HL-60 (cell line): ENCODE data around the gene ZBTB43.

Experiments used
- DNase-seq, 2 experiments: peaks; one replicate each; pipeline ENCODE4 v3.0.0-alpha.2; 2010 to 2020; ENCODE audit warnings: low read depth in 1 of 2, low spot score in 1 of 2
- H3K27ac ChIP-seq: fragments of 250-450 bp; sonication (Bioruptor Pico); replicated peaks from 2 replicates; pipeline ENCODE4 v1.5.1; 2020; ENCODE audit warnings: mild to moderate bottlenecking, moderate library complexity
- H3K27me3 ChIP-seq: fragments of 250-450 bp; sonication (Bioruptor Pico); 2 replicates; pipeline ENCODE4 v1.5.1; 2021; ENCODE audit warnings: mild to moderate bottlenecking, moderate library complexity; ENCODE audit not compliant: insufficient read depth, poor library complexity, severe bottlenecking
- H3K4me3 ChIP-seq: replicated peaks from 2 replicates; pipeline ENCODE4 v1.5.1; 2011; ENCODE audit warnings: mild to moderate bottlenecking, control low read depth, low read length; ENCODE audit not compliant: insufficient read depth
- GABPA ChIP-seq: IDR thresholded peaks from 2 replicates; pipeline ENCODE4 v1.6.1; 2012; ENCODE audit warnings: low read depth
- POLR2AphosphoS5 ChIP-seq: IDR thresholded peaks from 2 replicates; pipeline ENCODE4 v1.6.1; 2012; ENCODE audit warnings: low read depth
- SPI1 ChIP-seq: IDR thresholded peaks from 2 replicates; pipeline ENCODE4 v1.6.1; 2012; ENCODE audit warnings: low read depth, mild to moderate bottlenecking, borderline replicate concordance
- TF ChIP-seq, protein P1 (sequence below): IDR thresholded peaks from 2 replicates; pipeline ENCODE4 v1.6.1; 2012; ENCODE audit warnings: low read depth; ENCODE audit not compliant: insufficient replicate concordance
- TF ChIP-seq, protein P2 (sequence below): IDR thresholded peaks from one replicate; pipeline ENCODE4 v1.5.1; 2011; ENCODE audit warnings: low read length, control low read depth, inconsistent platforms; ENCODE audit not compliant: insufficient read depth

The ZBTB43 gene

GRCh38 chr9:126763130-126763764 is 41.6 kb upstream of the ZBTB43 start:
- TF ChIP-seq GABPA (no peak), SPI1 (no peak), POLR2AphosphoS5 (no peak)
- TF ChIP-seq, protein P1, sequence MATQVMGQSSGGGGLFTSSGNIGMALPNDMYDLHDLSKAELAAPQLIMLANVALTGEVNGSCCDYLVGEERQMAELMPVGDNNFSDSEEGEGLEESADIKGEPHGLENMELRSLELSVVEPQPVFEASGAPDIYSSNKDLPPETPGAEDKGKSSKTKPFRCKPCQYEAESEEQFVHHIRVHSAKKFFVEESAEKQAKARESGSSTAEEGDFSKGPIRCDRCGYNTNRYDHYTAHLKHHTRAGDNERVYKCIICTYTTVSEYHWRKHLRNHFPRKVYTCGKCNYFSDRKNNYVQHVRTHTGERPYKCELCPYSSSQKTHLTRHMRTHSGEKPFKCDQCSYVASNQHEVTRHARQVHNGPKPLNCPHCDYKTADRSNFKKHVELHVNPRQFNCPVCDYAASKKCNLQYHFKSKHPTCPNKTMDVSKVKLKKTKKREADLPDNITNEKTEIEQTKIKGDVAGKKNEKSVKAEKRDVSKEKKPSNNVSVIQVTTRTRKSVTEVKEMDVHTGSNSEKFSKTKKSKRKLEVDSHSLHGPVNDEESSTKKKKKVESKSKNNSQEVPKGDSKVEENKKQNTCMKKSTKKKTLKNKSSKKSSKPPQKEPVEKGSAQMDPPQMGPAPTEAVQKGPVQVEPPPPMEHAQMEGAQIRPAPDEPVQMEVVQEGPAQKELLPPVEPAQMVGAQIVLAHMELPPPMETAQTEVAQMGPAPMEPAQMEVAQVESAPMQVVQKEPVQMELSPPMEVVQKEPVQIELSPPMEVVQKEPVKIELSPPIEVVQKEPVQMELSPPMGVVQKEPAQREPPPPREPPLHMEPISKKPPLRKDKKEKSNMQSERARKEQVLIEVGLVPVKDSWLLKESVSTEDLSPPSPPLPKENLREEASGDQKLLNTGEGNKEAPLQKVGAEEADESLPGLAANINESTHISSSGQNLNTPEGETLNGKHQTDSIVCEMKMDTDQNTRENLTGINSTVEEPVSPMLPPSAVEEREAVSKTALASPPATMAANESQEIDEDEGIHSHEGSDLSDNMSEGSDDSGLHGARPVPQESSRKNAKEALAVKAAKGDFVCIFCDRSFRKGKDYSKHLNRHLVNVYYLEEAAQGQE: no peak
- TF ChIP-seq, protein P2, sequence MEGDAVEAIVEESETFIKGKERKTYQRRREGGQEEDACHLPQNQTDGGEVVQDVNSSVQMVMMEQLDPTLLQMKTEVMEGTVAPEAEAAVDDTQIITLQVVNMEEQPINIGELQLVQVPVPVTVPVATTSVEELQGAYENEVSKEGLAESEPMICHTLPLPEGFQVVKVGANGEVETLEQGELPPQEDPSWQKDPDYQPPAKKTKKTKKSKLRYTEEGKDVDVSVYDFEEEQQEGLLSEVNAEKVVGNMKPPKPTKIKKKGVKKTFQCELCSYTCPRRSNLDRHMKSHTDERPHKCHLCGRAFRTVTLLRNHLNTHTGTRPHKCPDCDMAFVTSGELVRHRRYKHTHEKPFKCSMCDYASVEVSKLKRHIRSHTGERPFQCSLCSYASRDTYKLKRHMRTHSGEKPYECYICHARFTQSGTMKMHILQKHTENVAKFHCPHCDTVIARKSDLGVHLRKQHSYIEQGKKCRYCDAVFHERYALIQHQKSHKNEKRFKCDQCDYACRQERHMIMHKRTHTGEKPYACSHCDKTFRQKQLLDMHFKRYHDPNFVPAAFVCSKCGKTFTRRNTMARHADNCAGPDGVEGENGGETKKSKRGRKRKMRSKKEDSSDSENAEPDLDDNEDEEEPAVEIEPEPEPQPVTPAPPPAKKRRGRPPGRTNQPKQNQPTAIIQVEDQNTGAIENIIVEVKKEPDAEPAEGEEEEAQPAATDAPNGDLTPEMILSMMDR: no peak
- no peak for DNase-seq
- no peak overlapping the region for H3K4me3 ChIP-seq
- no peaks in the 10 kb centered on the region for H3K27me3 ChIP-seq
- H3K27ac ChIP-seq: no peak overlapping the region

DNA sequence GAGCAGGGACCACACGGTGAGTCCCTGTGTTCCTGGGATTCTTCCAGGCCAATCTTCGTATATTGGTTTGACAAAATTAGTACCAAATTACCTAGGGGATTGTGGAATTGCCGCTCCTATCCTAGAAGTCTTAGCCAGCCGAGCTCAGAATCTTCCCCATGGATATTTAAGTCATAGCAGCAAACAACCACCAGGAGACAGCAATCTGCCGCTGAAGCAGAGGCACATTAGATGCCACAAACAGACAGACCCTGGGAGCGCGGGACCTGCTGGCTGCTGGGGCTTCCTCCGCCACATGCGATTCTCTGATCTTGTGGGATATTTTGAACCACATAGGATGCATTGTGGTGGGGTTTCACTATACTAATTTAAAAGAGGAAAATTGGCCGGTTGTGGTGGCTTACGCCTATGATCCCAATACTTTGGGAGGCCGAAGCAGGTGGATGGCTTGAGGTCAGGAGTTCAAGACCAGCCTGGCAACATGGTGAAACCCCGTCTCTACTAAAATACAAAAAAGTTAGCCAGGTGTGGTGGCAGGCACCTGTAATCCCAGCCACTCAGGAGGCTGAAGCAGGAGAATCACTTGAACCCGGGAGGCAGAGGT is 31.7 kb upstream of the ZBTB43 start:
- Histone ChIP-seq H3K27ac (no peak overlapping the region), H3K27me3 (peaks cover 2% of the 10 kb centered on the region), H3K4me3 (no peak overlapping the region)
- DNase-seq: peak in 1 of 2 experiments; percentile 20
- TF ChIP-seq, protein P2: no peak

GRCh38 chr9:126775926-126776325 is 28.9 kb upstream of the ZBTB43 start:
- H3K27me3 ChIP-seq: peaks cover 2% of the 10 kb centered on the region
- DNase-seq: no peak
- H3K4me3 ChIP-seq: no peak overlapping the region
- TF ChIP-seq, protein P1: no peak
- TF ChIP-seq GABPA (no peak), POLR2AphosphoS5 (no peak), SPI1 (no peak)
- TF ChIP-seq, protein P2: no peak
- no peak overlapping the region for H3K27ac ChIP-seq

GRCh38 chr9:126777733-126778132 is 27.1 kb upstream of the ZBTB43 start:
- no peak for DNase-seq
- TF ChIP-seq, protein P2: no peak
- no peak for TF ChIP-seq GABPA
- TF ChIP-seq POLR2AphosphoS5: no peak
- TF ChIP-seq SPI1: no peak

More at GRCh38 chr9:126777733-126778132, 27.1 kb upstream of the ZBTB43 start:
- H3K27me3 ChIP-seq: peaks cover 2% of the 10 kb centered on the region
- H3K27ac ChIP-seq: no peak overlapping the region
- H3K4me3 ChIP-seq: no peak overlapping the region
